ENCODE results near the gene SLC35B1.
"Not testable (repeated sequence)": the region's sequence is repeated elsewhere in the genome, so short reads cannot be mapped to it uniquely, and the experiment has no call there.

The SLC35B1 gene

DNA sequence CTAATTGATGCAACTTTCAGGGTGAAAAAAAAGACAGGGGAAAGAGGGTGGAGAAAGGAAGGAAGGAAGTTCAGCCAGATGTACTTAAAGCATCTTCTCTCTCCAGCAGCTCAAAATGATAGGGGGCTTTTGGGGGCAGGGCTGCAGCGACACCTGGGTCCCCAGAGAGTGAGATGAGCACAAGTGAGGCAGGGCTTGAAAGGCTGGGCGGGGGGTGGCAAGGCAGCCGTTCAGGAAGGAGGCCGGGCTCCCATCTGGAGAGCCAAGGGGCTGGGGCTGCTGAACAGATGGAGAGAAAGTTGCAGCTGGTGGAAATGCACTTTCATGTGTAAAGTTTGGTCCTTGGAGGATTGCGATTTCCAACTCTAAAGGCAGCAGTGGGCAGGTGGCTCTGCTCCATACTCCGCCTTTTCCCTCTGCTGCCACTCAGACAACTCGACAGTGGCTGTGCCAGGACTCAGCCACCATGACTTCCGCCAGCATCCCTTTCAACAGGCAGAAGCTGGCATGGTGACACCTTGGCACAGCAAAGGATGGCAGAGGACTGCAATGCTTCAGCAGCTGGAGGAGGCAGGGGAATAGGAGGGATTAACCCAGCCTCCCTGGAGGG is 7.7 kb downstream of the SLC35B1 start:
- ATAC-seq: no peak

DNA sequence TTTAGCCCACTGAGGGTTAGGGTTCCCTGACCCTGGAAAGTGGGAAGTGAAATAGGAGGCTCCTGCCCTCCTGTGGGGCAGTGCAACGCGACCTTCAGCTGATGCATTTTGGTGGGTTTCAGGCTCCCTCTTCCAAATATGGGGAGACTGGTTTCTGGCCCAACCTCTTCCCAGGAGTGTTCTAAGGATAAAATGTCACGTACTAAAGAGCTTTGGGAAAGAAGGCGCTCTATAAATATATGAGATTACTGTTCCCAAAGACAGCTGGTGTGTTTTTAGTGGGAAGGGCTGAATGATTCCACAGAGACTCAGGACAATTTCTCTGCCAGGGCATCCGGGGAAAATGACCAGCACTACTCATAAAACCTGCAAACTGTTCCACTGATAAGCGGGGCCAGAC is 9.8 kb downstream of the SLC35B1 start:
- ATAC-seq: no peak

DNA sequence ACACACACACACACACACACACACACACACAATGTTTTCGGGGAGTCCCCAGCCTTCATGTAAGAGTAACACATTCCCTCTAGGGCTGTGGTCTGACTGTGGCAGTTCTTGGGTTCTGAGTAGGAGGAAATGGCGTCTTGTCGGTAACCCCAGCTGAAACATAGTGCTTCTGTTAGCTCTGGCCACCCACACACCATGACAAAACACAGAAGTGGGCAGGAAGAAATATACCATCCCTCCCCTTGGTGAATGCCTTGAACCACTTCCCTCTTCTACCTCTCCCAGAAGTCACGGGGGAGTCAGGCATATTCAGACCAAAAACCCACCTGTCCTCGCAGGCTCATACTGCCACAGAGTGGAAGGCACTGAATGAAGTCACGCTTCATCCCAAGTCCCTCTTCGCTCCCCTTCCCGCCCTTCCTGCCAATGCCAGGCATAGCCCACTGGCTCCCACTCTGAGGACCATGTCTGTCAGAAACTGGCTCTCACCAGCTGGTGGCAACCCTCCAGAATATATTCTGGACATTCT is 11.5 kb downstream of the SLC35B1 start:
- peak; percentile 94 to 98 for ATAC-seq

DNA sequence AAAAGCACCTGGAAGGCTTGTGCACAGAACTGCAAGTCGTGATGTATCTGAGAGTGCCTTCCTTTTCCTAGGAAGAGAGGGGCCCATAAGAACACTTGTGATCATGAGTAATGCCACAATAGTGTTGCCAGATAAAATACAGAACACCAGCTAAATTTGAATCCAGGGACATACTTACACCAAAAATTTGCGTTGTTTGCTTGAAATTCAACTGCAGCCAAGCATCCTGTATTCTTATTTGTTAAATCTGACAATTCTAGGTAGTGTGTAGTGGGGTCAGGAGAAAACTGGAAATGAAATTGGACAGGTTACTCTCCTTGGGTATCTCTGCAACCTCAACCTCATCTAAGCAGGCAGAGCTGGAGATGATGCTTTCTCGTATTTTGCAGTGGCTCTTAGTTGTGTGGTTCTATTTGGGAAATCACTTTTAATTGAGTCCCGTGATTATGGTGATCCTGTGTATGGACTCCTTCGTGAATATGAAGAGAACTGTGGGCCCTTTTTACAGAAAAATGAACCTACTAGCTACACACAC is 12.0 kb downstream of the SLC35B1 start:
- peak in 1 of 2 donors; percentile 2 for ATAC-seq

DNA sequence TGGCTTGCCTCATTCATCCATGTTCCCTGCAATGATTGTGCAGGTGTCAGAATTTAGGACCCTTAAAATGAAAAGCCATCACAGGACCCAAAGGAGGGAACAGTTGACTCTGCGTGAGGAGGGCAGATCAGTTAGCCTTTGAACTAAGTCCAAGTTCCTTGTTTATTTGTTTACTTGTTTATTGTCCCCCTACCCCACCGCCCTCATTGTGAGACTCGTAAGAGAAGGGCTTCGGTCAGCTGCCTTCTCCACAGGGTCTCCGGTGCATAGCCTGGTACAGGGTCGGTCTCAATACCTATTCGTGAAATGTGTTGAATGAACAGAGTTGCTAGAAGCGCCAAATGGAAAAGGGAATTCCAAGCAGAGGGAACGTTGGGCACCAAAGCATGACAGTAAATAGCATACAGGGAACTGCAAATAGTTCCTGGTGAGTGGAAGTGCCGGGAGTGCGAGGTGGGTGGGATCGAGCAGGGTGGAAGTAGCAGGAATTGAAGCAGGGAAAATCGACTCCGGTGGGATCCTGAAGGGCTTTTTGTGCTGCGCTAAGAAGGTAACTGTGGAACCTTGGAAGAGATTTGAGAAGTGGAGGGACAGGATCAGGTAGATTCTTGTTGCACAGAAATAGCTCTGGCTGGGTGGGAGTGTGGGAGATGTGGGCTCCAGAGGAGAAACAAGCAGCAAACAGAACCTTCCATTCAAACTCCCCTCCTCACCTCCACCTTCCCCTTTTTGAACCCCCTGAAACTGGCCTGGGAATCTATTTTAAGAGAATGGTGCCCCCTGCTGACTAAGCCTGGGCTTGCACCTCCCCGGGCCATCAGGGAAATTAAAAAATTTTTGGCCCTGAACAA is 12.7 kb downstream of the SLC35B1 start:
- ATAC-seq: peak; percentile 7 to 39

DNA sequence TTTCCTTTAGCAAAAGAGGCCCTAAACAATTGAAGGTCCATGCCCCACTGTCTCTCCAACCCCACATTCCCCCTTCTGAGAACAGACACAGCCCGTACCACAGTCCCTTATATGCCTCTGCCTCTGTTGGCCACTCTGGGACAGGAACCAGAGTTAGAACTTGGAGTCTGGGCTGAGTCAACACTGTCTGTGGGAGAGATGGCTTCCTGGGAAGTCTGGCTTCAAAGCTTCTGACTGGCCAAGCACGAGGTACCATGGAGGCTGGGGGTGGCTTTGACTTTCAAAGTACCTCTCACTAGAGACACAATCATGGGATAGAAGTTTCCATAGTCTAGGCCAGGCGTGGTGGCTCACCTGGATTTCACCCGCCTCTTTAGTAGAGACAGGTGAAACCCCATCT is 15.0 kb downstream of the SLC35B1 start:
- no peak for ATAC-seq

DNA sequence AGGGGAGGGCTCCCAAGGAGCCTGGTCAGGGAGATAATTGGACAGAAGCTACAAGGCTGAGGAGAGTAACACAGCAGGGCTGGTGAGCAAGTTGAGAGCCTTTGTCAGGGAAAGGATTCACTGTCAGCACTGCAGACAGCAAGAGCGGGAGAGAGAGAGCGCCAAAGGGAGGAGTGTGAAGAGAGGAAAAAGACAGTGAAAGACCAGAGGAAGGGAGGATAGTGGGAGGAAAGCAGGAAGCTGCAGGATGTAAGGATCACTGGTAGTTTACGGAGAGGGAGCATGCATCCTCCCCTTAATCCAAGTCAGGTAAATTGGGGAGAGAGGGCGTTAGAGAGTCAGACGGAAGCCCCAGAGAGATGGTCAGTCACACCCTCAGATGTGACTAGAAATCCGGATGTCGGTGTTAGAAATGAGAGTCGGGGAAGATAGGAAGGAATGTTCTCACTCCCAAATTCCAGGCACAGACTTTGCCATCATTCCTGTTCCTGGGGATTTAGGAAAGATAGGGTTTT is 16.0 kb downstream of the SLC35B1 start:
- ATAC-seq: no peak

DNA sequence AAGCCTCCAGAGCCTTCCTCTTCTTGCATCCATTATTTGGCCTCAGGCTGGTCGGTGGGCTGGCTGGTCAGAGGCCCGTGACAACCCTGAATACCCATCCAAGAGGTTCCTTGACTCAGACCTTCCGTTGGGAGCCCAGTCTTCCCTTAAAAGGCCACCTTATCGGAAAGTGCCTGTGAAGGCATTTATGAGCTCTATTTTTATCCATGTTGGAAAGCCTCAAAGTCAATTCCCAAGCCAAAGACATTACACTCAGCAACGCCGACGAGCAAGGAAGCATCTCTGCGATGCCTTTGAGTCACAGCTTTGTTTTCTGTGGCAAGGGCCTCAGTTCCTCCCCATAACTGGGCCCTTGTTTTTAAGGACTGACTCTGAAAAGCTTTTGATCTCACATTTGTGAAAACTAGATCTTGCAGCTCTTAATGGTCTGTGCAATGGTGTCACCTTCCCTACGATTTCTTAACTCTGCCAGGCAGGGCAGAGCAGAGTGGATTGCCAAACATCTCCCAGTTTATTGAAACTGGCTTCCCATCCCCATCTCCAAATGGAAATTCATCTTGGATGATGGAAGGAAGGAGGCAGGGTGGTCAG is 16.6 kb downstream of the SLC35B1 start:
- no peak for ATAC-seq

DNA sequence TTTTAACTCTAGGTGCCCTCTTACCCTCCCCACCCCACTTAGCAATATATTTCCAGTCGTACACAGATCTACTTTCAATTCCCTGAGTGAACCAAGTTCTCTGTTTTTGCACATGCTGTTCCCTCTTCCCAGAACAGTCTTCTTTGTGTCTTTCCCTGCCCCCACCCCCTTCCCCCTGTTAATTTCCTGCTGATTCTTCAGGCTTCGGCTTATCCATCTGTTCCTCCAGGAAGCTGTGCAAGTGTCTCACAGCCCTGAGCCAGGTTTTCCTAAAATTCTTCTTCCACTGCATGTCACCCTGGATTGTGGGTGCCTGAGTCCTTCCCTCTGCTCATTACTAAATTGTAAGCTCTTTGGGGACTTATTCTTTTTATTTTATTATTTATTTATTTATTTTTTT is 17.5 kb downstream of the SLC35B1 start:
- ATAC-seq: no peak

DNA sequence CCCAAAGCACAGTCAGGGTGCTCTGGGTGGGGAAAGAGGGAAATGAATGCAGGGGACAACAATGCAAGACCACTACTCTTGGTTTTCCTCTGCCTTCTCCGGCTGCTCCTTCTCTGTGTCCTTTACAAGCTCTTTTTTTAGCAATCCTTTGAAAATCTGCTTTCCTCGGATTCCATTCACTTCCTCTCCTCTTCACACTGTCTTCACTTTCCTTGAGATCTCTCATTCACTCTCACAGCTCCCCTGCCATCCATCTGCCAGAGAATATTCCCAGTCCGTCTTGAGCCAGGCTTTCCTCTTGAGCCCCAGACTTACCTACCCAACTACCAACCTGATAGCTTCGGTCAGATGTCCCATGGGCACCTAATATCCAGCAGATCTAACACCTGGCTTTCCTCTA is 18.9 kb downstream of the SLC35B1 start:
- ATAC-seq: no peak

DNA sequence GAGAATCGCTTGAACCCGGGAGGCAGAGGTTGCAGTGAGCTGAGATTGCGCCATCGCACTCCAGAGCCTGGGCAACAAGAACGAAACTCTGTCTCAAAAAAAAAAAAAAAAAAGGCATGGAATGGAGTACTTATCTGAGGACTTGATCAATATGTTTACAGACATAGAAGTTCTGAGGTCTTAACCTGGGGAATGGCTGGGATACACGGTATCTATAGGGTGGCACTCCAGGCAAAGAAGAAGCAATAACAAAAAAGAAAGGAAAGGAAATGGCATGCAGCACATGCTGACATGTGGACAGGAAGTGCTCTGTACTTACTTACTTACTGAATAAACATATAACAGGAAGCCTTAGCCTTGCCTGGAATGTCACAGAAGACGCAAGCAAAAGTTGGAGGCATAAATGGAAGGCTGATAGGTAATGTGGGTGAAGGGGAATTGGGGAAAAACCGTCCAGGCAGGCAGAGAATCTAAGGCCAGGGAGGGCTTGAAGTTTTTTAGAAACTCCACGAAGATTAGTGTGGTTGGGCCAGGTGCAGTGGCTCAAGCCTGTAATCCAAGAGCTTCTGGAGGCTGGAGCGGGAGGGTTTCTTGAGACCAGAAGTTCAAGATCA is 19.8 kb downstream of the SLC35B1 start:
- peak in 1 of 2 donors; percentile 38 for ATAC-seq

DNA sequence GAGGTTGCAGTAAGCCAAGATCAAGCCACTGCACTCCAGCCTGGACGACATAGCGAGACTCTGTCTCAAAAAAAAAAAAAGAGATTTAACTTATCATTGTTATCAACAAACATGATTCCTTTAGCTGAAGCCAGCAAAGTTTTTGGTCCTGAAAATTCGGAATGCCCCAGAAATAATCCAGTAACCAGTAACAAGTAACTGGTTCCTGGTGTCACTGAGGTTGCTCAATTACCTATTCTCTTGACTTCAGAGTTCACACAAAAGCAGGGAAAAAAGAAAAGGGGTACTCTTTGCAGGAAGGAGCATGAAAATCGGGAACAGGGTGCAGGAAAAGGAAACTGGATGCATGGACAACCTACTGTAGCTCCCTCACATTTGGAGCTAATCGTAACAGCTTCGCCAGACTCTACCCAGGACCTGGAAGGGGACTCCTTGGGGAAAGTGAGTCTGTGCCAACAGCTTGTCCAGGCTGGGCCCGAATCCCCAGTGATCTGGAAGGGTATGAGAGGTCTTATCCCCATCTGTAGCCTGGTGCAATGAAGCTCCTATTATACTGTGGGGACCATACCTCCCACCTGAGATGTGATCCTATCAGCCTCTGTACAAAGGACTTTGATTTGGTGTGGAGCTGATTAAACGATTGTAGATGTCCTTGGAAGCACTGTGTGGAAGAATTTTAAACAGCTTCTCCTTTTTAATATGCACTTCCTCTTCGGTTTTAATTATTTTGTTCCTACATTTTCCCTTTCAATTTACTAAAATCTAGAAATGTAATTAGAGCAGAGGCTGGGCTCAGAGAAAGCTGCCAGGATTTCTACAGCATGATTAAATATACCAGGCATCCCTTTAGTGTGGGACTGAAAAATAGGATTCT is 26.4 kb downstream of the SLC35B1 start:
- no peak for ATAC-seq

DNA sequence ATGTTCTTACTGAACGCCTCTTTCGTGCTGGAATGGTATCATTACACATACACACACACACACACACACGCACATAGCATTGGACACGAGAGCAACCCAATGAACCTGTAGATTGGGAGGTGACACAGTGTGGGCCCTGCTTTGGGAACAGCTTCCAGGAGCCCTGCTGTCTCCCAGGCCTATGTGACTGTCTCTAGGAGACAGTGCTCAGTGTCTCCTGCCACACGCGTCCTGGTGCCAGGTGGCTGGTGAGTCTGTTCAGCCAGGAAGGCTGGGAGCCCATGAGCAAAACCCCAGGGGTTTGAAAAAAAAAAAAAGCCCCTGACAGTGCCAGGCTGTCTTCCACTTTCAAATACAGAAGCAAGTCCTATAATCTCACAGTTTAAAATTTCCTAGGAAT is 27.4 kb downstream of the SLC35B1 start:
- ATAC-seq: no peak

DNA sequence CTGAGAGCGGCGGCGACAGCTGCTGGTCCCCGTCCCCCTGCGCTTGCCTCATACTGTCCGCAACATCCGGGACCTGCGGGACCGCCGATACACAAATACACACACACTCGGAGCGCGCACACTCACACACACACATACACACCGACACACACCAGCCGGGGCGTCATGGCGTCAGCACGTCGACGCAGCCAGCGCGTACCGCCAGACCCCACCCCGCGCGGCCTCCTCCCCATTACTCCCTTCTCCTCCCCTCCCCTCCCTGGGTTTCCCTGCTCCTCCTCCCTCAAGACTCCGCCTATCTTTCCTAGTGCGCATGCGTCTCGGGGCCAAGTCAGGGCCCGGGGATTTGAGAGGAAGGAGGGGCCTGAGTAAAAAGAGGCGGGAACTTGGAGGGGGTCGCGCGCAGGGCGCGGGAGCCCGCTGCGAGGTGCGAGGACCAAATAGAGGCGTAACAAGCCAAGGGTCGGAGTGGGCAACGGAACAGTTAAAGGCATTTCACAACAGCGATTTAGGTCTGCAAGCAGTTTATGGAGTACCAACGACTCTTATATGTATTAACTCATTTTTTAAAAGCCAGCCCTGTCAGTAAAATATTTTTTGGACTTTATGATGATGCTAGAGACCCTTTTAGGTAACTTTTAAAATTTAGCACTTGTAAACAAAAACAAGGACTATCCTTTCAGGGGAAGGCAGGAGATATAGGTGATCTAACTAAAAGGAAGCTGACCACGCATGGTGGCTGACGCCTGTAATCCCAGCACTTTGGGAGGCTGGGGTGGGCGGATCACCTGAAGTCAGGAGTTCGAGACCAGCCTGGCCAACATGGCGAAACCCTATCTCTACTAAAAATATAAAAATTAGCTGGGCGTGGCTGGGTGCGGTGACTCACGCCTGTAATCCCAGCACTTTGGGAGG is 29.6 kb downstream of the SLC35B1 start, which contains the start of gene SPOP:
SPOP (minus strand) TSS at position 165 of the 915 bp plus-strand sequence. CDS start 55,287 bp downstream, outside the sequence.
- ATAC-seq: peak; percentile 92 to 94

DNA sequence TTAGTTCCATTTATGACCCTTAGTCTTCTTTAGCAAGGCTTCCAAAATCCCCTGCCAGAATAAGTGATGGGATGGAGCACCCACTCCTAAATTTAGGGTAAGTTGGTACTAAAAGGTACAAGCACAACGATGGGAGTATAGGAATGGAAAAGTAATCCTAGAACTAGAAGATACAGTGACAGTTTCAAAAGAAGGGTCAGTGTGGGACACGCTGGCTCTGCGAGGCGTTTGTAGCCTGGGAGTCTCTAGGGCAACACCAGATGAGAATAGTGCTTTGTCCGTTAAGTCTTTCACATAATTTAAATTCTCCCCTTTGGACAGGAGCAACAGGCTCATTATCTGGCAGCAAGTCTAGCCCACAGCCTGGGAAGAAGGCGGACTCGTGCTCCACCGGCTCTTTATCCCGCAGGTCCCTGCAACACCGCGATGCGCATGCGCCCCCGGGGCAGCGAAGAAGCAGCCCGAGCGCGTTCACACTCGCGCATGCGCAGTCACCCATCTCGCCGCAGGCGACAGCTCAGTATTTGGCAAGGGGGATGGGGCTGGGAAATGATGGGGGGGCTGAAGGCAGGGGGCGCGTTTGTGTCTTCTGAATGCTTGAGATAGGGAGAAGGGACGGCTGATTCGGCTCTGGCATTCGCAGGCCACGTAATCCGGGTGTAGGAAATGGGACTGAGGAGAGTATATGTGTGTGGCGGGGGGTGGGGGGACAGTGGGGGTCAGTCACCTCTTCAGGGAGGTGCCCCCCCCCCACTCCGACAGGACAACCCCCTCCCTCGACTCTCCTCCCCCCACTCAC is 30.4 kb downstream of the SLC35B1 start:
- peak; percentile 63 for ATAC-seq

DNA sequence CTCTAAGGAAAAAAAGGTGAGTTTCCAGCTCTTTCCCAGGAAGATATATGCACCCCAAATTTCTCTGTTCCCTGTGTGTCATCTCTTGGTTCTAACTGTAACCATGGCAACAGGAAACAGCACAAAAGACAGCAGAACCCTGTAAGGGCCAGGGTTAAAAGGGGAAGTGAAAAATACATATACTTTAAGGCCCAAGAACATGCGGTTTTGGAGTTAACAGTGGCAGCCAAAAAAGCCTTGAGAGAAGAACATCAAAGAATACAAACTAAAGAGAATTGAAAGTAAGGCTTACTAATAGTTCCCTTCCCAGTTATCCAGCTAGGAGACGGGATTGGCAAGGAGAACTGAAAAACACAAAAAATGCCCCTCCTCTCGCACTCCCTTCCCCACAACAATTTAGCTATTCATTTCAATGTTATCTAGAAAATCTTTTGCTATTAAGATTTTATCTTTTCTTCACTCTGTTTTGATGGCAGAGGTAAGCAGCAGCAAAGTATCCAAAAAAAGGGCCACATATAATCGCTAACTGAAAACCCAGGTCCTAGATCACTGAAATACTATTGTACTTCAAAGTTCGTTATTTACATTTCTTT is 31.4 kb downstream of the SLC35B1 start:
- no peak for ATAC-seq

DNA sequence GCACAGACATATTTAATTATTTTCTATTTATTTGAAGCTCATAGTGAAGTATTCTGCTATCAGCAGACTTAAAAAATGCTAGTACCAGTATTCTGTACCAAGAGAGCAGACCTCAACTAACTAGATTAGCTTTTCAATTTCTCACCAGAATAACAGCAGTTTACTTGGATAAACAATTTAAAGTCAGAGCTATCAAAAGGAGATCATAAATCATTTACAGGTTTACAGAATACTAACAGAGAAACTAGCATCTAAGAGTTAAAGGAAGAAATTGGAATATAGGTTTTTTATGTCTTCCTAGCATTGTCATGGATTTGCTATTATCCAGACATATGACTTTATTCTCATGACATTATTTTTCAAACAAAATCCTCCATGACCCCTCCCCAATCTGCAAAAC is 33.3 kb downstream of the SLC35B1 start:
- no peak for ATAC-seq

DNA sequence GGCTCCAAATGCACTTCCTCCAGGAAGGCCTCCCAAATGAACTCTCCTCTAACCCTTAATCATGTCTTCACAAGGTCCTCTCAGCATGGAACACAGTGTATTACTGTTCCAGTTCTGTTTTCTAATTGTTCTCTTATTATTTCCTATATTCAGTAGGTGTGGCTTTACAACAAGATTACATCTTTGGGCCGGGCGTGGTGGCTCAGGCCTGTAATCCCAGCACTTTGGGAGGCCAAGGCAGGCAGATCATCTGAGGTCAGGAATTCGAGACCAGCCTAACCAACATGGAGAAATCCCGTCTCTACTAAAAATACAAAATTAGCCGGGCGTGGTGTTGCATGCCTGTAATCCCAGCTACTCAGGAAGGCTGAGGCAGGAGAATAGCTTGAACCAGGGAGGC is 34.1 kb downstream of the SLC35B1 start:
- ATAC-seq: not testable (repeated sequence)

DNA sequence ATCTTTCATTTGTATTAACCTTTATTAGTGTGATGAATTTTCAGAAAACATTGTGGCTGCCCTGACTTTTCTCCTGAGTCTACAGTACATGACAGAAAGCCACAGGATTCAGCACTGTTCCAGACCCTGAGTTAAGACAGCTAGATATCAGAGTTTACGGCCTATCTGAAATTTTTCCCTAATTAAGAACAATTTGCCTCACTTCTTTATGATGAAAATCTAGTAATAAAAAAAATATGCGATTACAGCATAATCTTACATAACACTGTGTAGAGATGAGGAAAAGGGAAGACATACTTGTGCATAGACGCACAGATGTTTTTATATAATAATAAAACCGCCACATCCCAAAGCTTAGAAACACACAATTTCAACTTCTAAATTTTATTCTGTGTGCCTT is 37.1 kb downstream of the SLC35B1 start:
- peak in 1 of 2 donors; percentile 13 for ATAC-seq

Data from activated CD4-positive, CD25-positive, alpha-beta regulatory T cell treated with anti-CD3 and anti-CD28 coated beads, Interleukin-2, amount 50 U/mL, for 24 hours (primary cell).